B cell (primary cell): ENCODE results near the gene ANKLE1. TPM values are rescaled to one million over a fixed set of nuclear protein-coding genes. Genes with fewer than 3 reads are reported as not detected.

ENCODE experiments used
- ATAC-seq: fragments of 200-7000 bp; cut with Tn5 transposase; one replicate; pipeline ENCODE4 v1.10.0; 2021; ENCODE audit warnings: low read depth, mild to moderate bottlenecking, moderate number of reproducible peaks, moderate library complexity
- CTCF ChIA-PET: fragments of 350-600 bp; sonication (Branson Sonifier 250); formaldehyde crosslinking; loops from one replicate; lab custom pipeline; 2021; ENCODE audit warnings: antibody characterized with exemption, inconsistent platforms; lab: Charles Lee
- POLR2A ChIA-PET: fragments of 350-600 bp; sonication (Branson Sonifier 250); formaldehyde crosslinking; loops from one replicate; lab custom pipeline; 2021; ENCODE audit warnings: antibody characterized with exemption; lab: Charles Lee
- DNase-seq: peaks from one replicate; pipeline ENCODE4 v3.0.0; 2013
- H2AFZ ChIP-seq: 2 replicates; pipeline ENCODE4 v1.6.1; 2012; ENCODE audit warnings: mild to moderate bottlenecking, low read depth, low read length; ENCODE audit not compliant: insufficient read depth, poor library complexity, severe bottlenecking
- H3K27ac ChIP-seq, 2 donors: 1 replicate in 1 of 2; 2 replicates in 1 of 2; pipeline ENCODE4 v1.5.1; 2012 to 2013; ENCODE audit warnings: low read length in 2 of 2, mild to moderate bottlenecking in 2 of 2, moderate library complexity in 1 of 2
- H3K27me3 ChIP-seq, 4 experiments: fragments of 200-600 bp in 1 of 4; sonication (generic) in 1 of 4; replicated peaks in 1 of 4; 1 replicate in 2 of 4; 2 replicates in 2 of 4; pipeline versions ENCODE4 v1.6.1 to v1.7.0; 2013 to 2016; ENCODE audit warnings: low read length in 3 of 4, mild to moderate bottlenecking in 2 of 4, mixed read lengths in 1 of 4, moderate library complexity in 1 of 4; ENCODE audit not compliant: insufficient read depth in 4 of 4, control insufficient read depth in 3 of 4; ENCODE audit errors: control extremely low read depth in 1 of 4
- H3K36me3 ChIP-seq, 2 experiments: replicated peaks in 1 of 2; 1 replicate in 1 of 2; 2 replicates in 1 of 2; pipeline versions ENCODE4 v1.6.1 to v1.7.1; 2013; ENCODE audit warnings: low read length in 1 of 2; ENCODE audit not compliant: insufficient read depth in 2 of 2, control insufficient read depth in 1 of 2; ENCODE audit errors: control extremely low read depth in 1 of 2, extremely low read depth in 1 of 2
- H3K4me1 ChIP-seq, 2 donors: fragments of 200-600 bp in 1 of 2; sonication (generic) in 1 of 2; 1 replicate in 1 of 2; 2 replicates in 1 of 2; pipeline versions ENCODE4 v1.5.1 to v1.6.1; 2013 to 2017; ENCODE audit warnings: low read length in 2 of 2; ENCODE audit not compliant: control insufficient read depth in 2 of 2, insufficient read depth in 2 of 2
- H3K4me2 ChIP-seq: replicated peaks from 2 replicates; pipeline ENCODE3; 2012; ENCODE audit warnings: mild to moderate bottlenecking, low read depth, low read length; ENCODE audit not compliant: poor library complexity, severe bottlenecking
- H3K4me3 ChIP-seq, 5 experiments: fragments of 200-600 bp in 1 of 5; sonication (generic) in 1 of 5; 1 replicate in 3 of 5; 2 replicates in 2 of 5; pipeline versions ENCODE4 v1.5.1 to v1.7.0; 2011 to 2016; ENCODE audit warnings: low read length in 4 of 5, mild to moderate bottlenecking in 4 of 5, low read depth in 2 of 5, control low read depth in 1 of 5, moderate library complexity in 1 of 5; ENCODE audit not compliant: insufficient read depth in 1 of 5; ENCODE audit errors: control extremely low read depth in 1 of 5, extremely low read depth in 1 of 5
- H3K79me2 ChIP-seq: fragments of 200-600 bp; sonication (generic); one replicate; pipeline ENCODE4 v1.6.0; 2016; ENCODE audit warnings: low read length; ENCODE audit not compliant: control insufficient read depth, insufficient read depth
- H3K9ac ChIP-seq: fragments of 200-600 bp; sonication (generic); 2 replicates; pipeline ENCODE4 v1.6.1; 2017; ENCODE audit warnings: mild to moderate bottlenecking, low read length, moderate library complexity
- H3K9me3 ChIP-seq, 3 donors: one replicate each; pipeline versions ENCODE4 v1.6.1 to v1.7.1; 2013; ENCODE audit warnings: low read length in 2 of 3; ENCODE audit not compliant: control insufficient read depth in 2 of 3, insufficient read depth in 1 of 3; ENCODE audit errors: control extremely low read depth in 1 of 3
- H4K20me1 ChIP-seq: 2 replicates; pipeline ENCODE4 v1.6.0; 2012; ENCODE audit warnings: mild to moderate bottlenecking, low read length; ENCODE audit not compliant: insufficient read depth, control insufficient read depth, poor library complexity, severe bottlenecking
- H3K27ac Mint-ChIP-seq: one replicate; pipeline ENCODE4 v1.8.0; 2021; ENCODE audit warnings: mixed read lengths
- H3K27me3 Mint-ChIP-seq: one replicate; pipeline ENCODE4 v1.8.0; 2021; ENCODE audit warnings: mixed read lengths
- H3K4me1 Mint-ChIP-seq: one replicate; pipeline ENCODE4 v1.8.0; 2021; ENCODE audit warnings: mixed read lengths
- H3K4me3 Mint-ChIP-seq: one replicate; pipeline ENCODE4 v1.8.0; 2021; ENCODE audit warnings: mixed read lengths
- H3K9me3 Mint-ChIP-seq: one replicate; pipeline ENCODE4 v1.8.0; 2022; ENCODE audit warnings: mixed read lengths; ENCODE audit not compliant: insufficient read depth
- CTCF ChIP-seq: fragments of 200-600 bp; IDR thresholded peaks from one replicate; pipeline ENCODE4 v1.8.0; 2022; ENCODE audit warnings: antibody characterized with exemption, mild to moderate bottlenecking
- EZH2 ChIP-seq: IDR thresholded peaks from 2 replicates; pipeline ENCODE4 v1.6.1; 2012; ENCODE audit warnings: borderline replicate concordance, low read depth, mild to moderate bottlenecking, moderate library complexity, low read length; ENCODE audit not compliant: insufficient read depth, poor library complexity, severe bottlenecking
- WGBS: methylation state at CpG from one replicate; pipeline ENCODE4 v1.1.5; 2013; ENCODE audit warnings: missing lambda C conversion rate; ENCODE audit not compliant: insufficient coverage; 5-methylcytosine and 5-hydroxymethylcytosine counted together
- intact Hi-C: fragments of 100-400 bp; cut with micrococcal nuclease; formaldehyde crosslinking; loops from one replicate; pipeline ENCODE4 v1.10.0; 2022
- polyA plus RNA-seq: library from polyadenylated mRNA; depleted of rRNA; stranded (reverse); fragments of >200 nt; gene quantifications from 2 replicates; pipeline ENCODE4 v1.2.3, GENCODE V29; 2012
- total RNA-seq, 2 donors: library from RNA; stranded (reverse); fragments of 120-200 nt in 1 of 2; gene quantifications; 1 replicate in 1 of 2; 2 replicates in 1 of 2; pipeline versions ENCODE4 v1.2.3 to v1.2.4, GENCODE V29; 2013 to 2022

The ANKLE1 gene
- total and polyA plus RNA-seq, 2 donors (not counting 1 experiment from before 2014, with no cell fraction given), result 6.2 to 7.6 TPM

DNA sequence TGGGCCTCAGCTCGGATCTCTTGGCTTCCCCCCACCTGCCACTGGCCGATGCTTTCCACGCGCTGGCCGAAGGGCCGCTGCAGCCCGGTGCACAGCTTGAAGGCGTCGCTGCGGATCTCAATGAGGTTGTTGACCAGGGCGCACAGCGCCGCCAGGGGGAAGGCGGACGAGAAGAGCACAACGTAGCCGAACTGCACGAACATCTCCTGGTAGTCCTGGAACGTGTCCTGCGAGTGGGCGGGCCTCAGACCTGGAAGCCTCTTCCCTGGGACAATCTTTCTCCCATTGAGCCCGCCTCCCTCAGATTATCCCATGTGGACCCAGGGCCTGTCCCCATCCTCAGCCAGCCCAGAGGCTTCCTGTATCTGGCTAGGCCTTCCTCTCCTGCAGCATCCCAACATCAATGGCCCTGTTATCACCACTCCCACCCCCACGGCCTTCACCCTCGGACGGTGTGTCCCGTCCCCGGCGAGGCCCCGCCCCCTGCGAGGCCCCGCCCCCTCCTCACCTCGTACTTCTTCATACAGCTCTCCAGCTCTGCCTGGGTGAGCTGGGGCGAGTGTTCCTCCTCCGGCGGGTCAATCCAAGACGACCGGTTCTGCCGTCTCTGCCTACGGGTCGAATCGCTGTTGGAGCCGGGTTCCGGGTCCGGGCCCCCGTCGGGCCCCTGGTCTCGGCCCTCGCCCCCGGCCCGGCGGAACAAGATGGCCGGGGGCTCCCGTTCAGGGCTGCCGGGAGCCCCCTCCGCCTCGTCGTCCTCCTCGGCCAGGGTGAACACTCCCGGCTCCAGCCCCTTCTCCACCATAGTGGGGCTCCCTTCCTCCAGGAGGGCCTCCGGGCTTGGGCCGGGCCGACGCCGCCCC lies 46.2 kb downstream of the ANKLE1 start:
- DNase-seq (peak; percentile 81), ATAC-seq (peak; percentile 84)
- POLR2A ChIA-PET, result interaction anchor here (0.5 to 1.2 kb wide), 3 partner anchors 11 to 23 kb away, joined by 6 to 7 read pairs (median 6); partner anchors contain the start of gene DDA1
- H3K27ac ChIP-seq, result no peak overlapping the region
- Mint-ChIP-seq H3K4me1 (peaks cover 13% of the 10 kb centered on the region), H3K27me3 (peaks cover 6% of the 10 kb centered on the region), H3K27ac (peak overlapping the region; percentile 59), H3K4me3 (peak overlapping the region; percentile 83), H3K9me3 (no peaks in the 10 kb centered on the region)
- CTCF ChIA-PET, result interaction anchor here (0.9 to 1.3 kb wide), 3 partner anchors 12 to 43 kb away, joined by 3 to 4 read pairs (median 3); partner anchors contain the start of gene DDA1
- TF ChIP-seq CTCF, result no peak
- no peak for TF ChIP-seq EZH2
- peak overlapping the region in 4 of 5 experiments; percentile 52 to 70 (median 65) for H3K4me3 ChIP-seq
- H3K4me1 ChIP-seq, result peaks cover 13 to 17% of the 10 kb centered on the region in 2 donors
- H3K79me2 ChIP-seq, result no peaks in the 10 kb centered on the region
- H4K20me1 ChIP-seq, result no peaks in the 10 kb centered on the region
- H2AFZ ChIP-seq, result peak overlapping the region; percentile 90
- peak overlapping the region; percentile 97 for H3K4me2 ChIP-seq
- peaks cover 0 to 25% (median 1%) of the 10 kb centered on the region in 4 experiments for H3K27me3 ChIP-seq
- 38% methylated on average over 57 of the region's 64 CpGs for WGBS
- H3K9ac ChIP-seq, result peak overlapping the region; percentile 65
- intact Hi-C loops, result no loop called here
- H3K36me3 ChIP-seq, result no peaks in the 10 kb centered on the region
- H3K9me3 ChIP-seq, result peaks cover 0 to 5% (median 0%) of the 10 kb centered on the region in 3 donors
